Measurements from ENCODE around the gene MAP2K7.

MAP2K7 gene

GRCh38 chr19:7921302-7921966, 17.8 kb downstream of the MAP2K7 start:
- no peak for DNase-seq
- H3K27ac ChIP-seq: peak overlapping the region; percentile 54
- H3K36me3 ChIP-seq (replicated peaks): peaks cover 10% of the 10 kb centered on the region
- peaks cover 8% of the 10 kb centered on the region for H3K27me3 ChIP-seq (replicated peaks)
- H3K4me3 ChIP-seq (ENCODE audit: low read depth, low read length): peak overlapping the region; percentile 57
- TF ChIP-seq CTCF (IDR thresholded peaks at IDR 0.05; ENCODE audit: low read depth, low read length, missing control alignments): no peak
- in situ Hi-C loops (cut with HindIII; ENCODE audit: low pct_ligation_motif_present, low sequenced_read_pairs): no loop called here

- Histone ChIP-seq H3K27me3 (replicated peaks) (peaks cover 1% of the 10 kb centered on the region), H3K27ac (no peak overlapping the region), H3K4me3 (ENCODE audit: low read depth, low read length) (no peak overlapping the region), H3K36me3 (replicated peaks) (peaks cover 10% of the 10 kb centered on the region)
- TF ChIP-seq CTCF (IDR thresholded peaks at IDR 0.05; ENCODE audit: low read depth, low read length, missing control alignments): no peak
- DNase-seq: no peak
- in situ Hi-C loops (cut with HindIII; ENCODE audit: low pct_ligation_motif_present, low sequenced_read_pairs): no loop called here
Observed at GRCh38 chr19:7921967-7922835, 18.5 kb downstream of the MAP2K7 start.

GRCh38 chr19:7922836-7923195, 19.1 kb downstream of the MAP2K7 start:
- Histone ChIP-seq H3K27ac (no peak overlapping the region), H3K4me3 (ENCODE audit: low read depth, low read length) (no peak overlapping the region), H3K36me3 (replicated peaks) (peaks cover 10% of the 10 kb centered on the region), H3K27me3 (replicated peaks) (no peaks in the 10 kb centered on the region)
- in situ Hi-C loops (cut with HindIII; ENCODE audit: low pct_ligation_motif_present, low sequenced_read_pairs): no loop called here
- TF ChIP-seq CTCF (IDR thresholded peaks at IDR 0.05; ENCODE audit: low read depth, low read length, missing control alignments): no peak
- no peak for DNase-seq

- Histone ChIP-seq H3K36me3 (replicated peaks) (peaks cover 10% of the 10 kb centered on the region), H3K4me3 (ENCODE audit: low read depth, low read length) (no peak overlapping the region), H3K27me3 (replicated peaks) (no peaks in the 10 kb centered on the region), H3K27ac (no peak overlapping the region)
- DNase-seq: no peak
- TF ChIP-seq CTCF (IDR thresholded peaks at IDR 0.05; ENCODE audit: low read depth, low read length, missing control alignments): no peak
- in situ Hi-C loops (cut with HindIII; ENCODE audit: low pct_ligation_motif_present, low sequenced_read_pairs): no loop called here
Observed at GRCh38 chr19:7923295-7924191, 19.9 kb downstream of the MAP2K7 start.

GRCh38 chr19:7924241-7924640, 20.6 kb downstream of the MAP2K7 start:
- in situ Hi-C loops (cut with HindIII; ENCODE audit: low pct_ligation_motif_present, low sequenced_read_pairs): no loop called here
- no peak overlapping the region for H3K4me3 ChIP-seq (ENCODE audit: low read depth, low read length)

More at GRCh38 chr19:7924241-7924640, 20.6 kb downstream of the MAP2K7 start:
- no peak for DNase-seq
- no peaks in the 10 kb centered on the region for H3K27me3 ChIP-seq (replicated peaks)
- no peak for TF ChIP-seq CTCF (IDR thresholded peaks at IDR 0.05; ENCODE audit: low read depth, low read length, missing control alignments)
- H3K27ac ChIP-seq: no peak overlapping the region
- H3K36me3 ChIP-seq (replicated peaks): peaks cover 10% of the 10 kb centered on the region

Measured in brain microvascular endothelial cell (primary cell).